ENCODE data around the gene NCSTN. TPM values are rescaled to one million over a fixed set of nuclear protein-coding genes. Genes with fewer than 3 reads are reported as not detected.

NCSTN gene
- total RNA-seq, 1 experiment from 2014 or later = 67.8 TPM

DNA sequence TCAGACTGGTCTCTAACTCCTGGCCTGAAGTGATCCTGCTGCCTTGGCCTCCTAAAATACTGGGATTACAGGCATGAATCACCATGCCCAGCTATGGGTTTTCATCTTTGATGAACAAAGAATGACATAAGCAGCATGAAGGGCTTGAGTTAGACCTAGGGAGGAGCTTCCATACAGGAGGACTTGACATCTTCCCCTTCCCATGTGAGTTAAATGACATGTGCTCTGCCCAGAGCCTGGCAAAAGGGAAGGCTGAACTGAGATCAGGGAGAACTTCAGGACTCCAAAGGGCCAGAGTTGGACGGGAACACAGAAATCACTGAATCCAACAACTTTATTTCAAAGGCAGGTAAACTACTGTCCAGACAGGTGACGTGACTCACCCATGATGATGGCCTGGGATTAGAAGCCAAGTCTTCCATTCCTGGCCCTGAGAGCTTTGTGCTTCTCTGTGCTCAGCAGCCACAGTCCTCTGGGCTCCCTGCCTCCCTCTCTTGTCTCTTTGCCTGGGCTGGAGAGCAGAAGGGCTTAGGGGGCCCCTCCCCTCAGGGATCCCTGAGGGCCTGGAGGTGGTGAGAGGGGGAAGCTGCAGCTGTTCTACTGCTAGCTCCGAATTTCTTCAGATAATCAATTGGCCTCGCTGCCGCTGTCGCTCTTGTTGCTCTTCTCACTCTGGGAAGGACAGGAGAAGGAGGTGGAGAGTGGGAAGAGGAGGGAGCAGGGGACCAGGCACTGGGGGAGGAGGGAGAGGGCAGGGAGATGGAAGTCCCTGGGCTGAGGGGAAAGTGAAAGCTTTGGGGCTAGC is 31.3 kb downstream of the NCSTN start:
- H3K23me2 ChIP-seq (ENCODE audit: insufficient read length, low read depth, low read length, poor library complexity, severe bottlenecking) = peaks cover 7% of the 10 kb centered on the region
- no peak overlapping the region for H2BK15ac ChIP-seq (ENCODE audit: low read depth, low read length)
- H2BK20ac ChIP-seq (ENCODE audit: low read depth, low read length, poor library complexity, severe bottlenecking) = no peak overlapping the region
- Mint-ChIP-seq H3K9me3 (no peaks in the 10 kb centered on the region; a peak in 1 of 5 replicates), H3K4me1 (peaks cover 55 to 57% of the 10 kb centered on the region in 2 experiments), H3K4me3 (peak overlapping the region; percentile 42 to 61), H3K27me3 (ENCODE audit: low read depth) (no peaks in the 10 kb centered on the region), H3K27ac (peak overlapping the region in 2 of 3 experiments; percentile 65 to 75; a peak in 2 of 7 replicates), H3K36me3 (ENCODE audit: insufficient read depth in 1 of 3, low read depth in 3 of 3) (no peaks in the 10 kb centered on the region)
- H2AK5ac ChIP-seq (ENCODE audit: insufficient read length, low read length) = peak overlapping the region; percentile 96
- H2BK5ac ChIP-seq (ENCODE audit: insufficient read length, low read length) = no peak overlapping the region
- H2AFZ ChIP-seq (ENCODE audit: low read length) = no peak overlapping the region
- H3K9me3 ChIP-seq (ENCODE audit: control insufficient read depth, low read depth, low read length) = no peaks in the 10 kb centered on the region
- H3K4ac ChIP-seq (ENCODE audit: low read depth, low read length) = no peak overlapping the region
- no peak overlapping the region for H4K8ac ChIP-seq (replicated peaks; ENCODE audit: insufficient read length, low read depth, low read length)
- WGBS (ENCODE audit: extremely low coverage, insufficient read length, low lambda C conversion rate) = no CpG with 5 or more reads among the region's 6 CpGs
- H3K14ac ChIP-seq (ENCODE audit: insufficient read depth, low read length) = peak overlapping the region; percentile 52
- TF ChIP-seq, protein P1, sequence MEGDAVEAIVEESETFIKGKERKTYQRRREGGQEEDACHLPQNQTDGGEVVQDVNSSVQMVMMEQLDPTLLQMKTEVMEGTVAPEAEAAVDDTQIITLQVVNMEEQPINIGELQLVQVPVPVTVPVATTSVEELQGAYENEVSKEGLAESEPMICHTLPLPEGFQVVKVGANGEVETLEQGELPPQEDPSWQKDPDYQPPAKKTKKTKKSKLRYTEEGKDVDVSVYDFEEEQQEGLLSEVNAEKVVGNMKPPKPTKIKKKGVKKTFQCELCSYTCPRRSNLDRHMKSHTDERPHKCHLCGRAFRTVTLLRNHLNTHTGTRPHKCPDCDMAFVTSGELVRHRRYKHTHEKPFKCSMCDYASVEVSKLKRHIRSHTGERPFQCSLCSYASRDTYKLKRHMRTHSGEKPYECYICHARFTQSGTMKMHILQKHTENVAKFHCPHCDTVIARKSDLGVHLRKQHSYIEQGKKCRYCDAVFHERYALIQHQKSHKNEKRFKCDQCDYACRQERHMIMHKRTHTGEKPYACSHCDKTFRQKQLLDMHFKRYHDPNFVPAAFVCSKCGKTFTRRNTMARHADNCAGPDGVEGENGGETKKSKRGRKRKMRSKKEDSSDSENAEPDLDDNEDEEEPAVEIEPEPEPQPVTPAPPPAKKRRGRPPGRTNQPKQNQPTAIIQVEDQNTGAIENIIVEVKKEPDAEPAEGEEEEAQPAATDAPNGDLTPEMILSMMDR (conservative IDR thresholded peaks at IDR 0.05) = no peak
- no peaks in the 10 kb centered on the region for H3K79me1 ChIP-seq (ENCODE audit: insufficient read depth, low read depth, low read length, poor library complexity, severe bottlenecking)
- H3K9ac ChIP-seq (ENCODE audit: extremely low read depth, insufficient read length, low read length) = no peak overlapping the region
- H3K27ac ChIP-seq (ENCODE audit: insufficient read length, low read depth, low read length) = no peak overlapping the region
- H4K91ac ChIP-seq (ENCODE audit: insufficient read length, low read depth, low read length) = no peak overlapping the region
- no peak overlapping the region for H4K5ac ChIP-seq (ENCODE audit: insufficient read length, low read depth, low read length)
- H3K4me1 ChIP-seq (ENCODE audit: insufficient read depth, low read length) = peaks cover 20% of the 10 kb centered on the region
- no peak overlapping the region for H3K56ac ChIP-seq (ENCODE audit: insufficient read length, low read depth, low read length)
- no peak overlapping the region for H3T11ph ChIP-seq (ENCODE audit: low read length)
- DNase-seq = peak; percentile 63
- H3K18ac ChIP-seq (ENCODE audit: insufficient read length, low read depth, low read length) = peak overlapping the region; percentile 56
- H3K79me2 ChIP-seq (ENCODE audit: insufficient read depth, low read length) = no peaks in the 10 kb centered on the region
- H2BK120ac ChIP-seq (ENCODE audit: low read depth, low read length, poor library complexity, severe bottlenecking) = no peak overlapping the region
- H3K4me2 ChIP-seq (ENCODE audit: insufficient read depth, insufficient read length, low read length) = peak overlapping the region; percentile 3
- no peak overlapping the region for H2BK12ac ChIP-seq (ENCODE audit: insufficient read length, low read depth, low read length)
- no peaks in the 10 kb centered on the region for H3K27me3 ChIP-seq (ENCODE audit: insufficient read depth, low read length)
- no peak overlapping the region for H3K23ac ChIP-seq (ENCODE audit: insufficient read length, low read depth, low read length)
- no peaks in the 10 kb centered on the region for H4K20me1 ChIP-seq (ENCODE audit: control insufficient read depth, insufficient read depth, insufficient read length)

All from H9 (cell line).